Mesenchymal stem cell (in vitro differentiated cells and primary cell): Measurements from ENCODE around the gene POLR2C.
A peak's percentile ranks its signal among the peaks of the same experiment; 100 is the strongest.

Source experiments
- DNase-seq: peaks from one replicate; pipeline ENCODE4 v3.0.0-alpha.2; 2013
- H2AFZ ChIP-seq: one replicate; pipeline ENCODE4 v1.6.1; 2013; ENCODE audit warnings: low read depth, mild to moderate bottlenecking, control low read depth, inconsistent platforms, low read length, moderate library complexity
- H2AK5ac ChIP-seq: 2 replicates; pipeline ENCODE4 v1.6.1; 2013; ENCODE audit warnings: low read length, moderate library complexity, mild to moderate bottlenecking, inconsistent platforms; ENCODE audit not compliant: severe bottlenecking
- H2BK120ac ChIP-seq: one replicate; pipeline ENCODE4 v1.6.1; 2013; ENCODE audit warnings: low read depth, mild to moderate bottlenecking, inconsistent platforms, low read length, moderate library complexity
- H2BK12ac ChIP-seq, 2 experiments: one replicate each; pipeline ENCODE4 v1.6.1; 2013; ENCODE audit warnings: inconsistent platforms in 2 of 2, low read length in 2 of 2, mild to moderate bottlenecking in 2 of 2, moderate library complexity in 2 of 2, control low read depth in 1 of 2
- H2BK15ac ChIP-seq: one replicate; pipeline ENCODE4 v1.6.1; 2013; ENCODE audit warnings: mild to moderate bottlenecking, low read depth, inconsistent platforms; ENCODE audit not compliant: poor library complexity, severe bottlenecking
- H2BK5ac ChIP-seq: 2 replicates; pipeline ENCODE4 v1.6.1; 2013; ENCODE audit warnings: low read depth, mild to moderate bottlenecking, low read length, control low read depth, inconsistent platforms; ENCODE audit not compliant: poor library complexity, severe bottlenecking
- H3K14ac ChIP-seq, 2 experiments: one replicate each; pipeline ENCODE4 v1.6.1; 2013; ENCODE audit warnings: inconsistent platforms in 2 of 2, low read length in 2 of 2, control low read depth in 1 of 2, mild to moderate bottlenecking in 1 of 2, moderate library complexity in 1 of 2
- H3K18ac ChIP-seq, 2 experiments: one replicate each; pipeline ENCODE4 v1.6.1; 2013; ENCODE audit warnings: inconsistent platforms in 2 of 2, low read length in 2 of 2, control low read depth in 1 of 2, low read depth in 1 of 2, mild to moderate bottlenecking in 1 of 2
- H3K23ac ChIP-seq, 2 experiments: one replicate each; pipeline ENCODE4 v1.6.1; 2013; ENCODE audit warnings: inconsistent platforms in 2 of 2, low read length in 2 of 2, mild to moderate bottlenecking in 2 of 2, moderate library complexity in 2 of 2, control low read depth in 1 of 2
- H3K27ac ChIP-seq: 2 replicates; pipeline ENCODE4 v1.5.1; 2013; ENCODE audit warnings: mild to moderate bottlenecking, moderate library complexity, low read length, control low read depth, inconsistent platforms; ENCODE audit not compliant: poor library complexity, severe bottlenecking
- H3K27me3 ChIP-seq, 2 experiments: 2 replicates each; pipeline versions ENCODE4 v1.6.1 to v1.7.0; 2013; ENCODE audit warnings: low read length in 2 of 2, mild to moderate bottlenecking in 2 of 2, moderate library complexity in 2 of 2, control low read depth in 1 of 2, inconsistent platforms in 1 of 2; ENCODE audit not compliant: control insufficient read depth in 1 of 2, insufficient read depth in 1 of 2
- H3K36me3 ChIP-seq, 2 experiments: 2 replicates each; pipeline versions ENCODE4 v1.6.1 to v1.7.0; 2013; ENCODE audit warnings: low read length in 2 of 2, control low read depth in 1 of 2, inconsistent platforms in 1 of 2, low read depth in 1 of 2, mild to moderate bottlenecking in 1 of 2; ENCODE audit not compliant: insufficient read depth in 2 of 2, control insufficient read depth in 1 of 2
- H3K4ac ChIP-seq, 2 experiments: one replicate each; pipeline ENCODE4 v1.6.1; 2013; ENCODE audit warnings: inconsistent platforms in 2 of 2, low read length in 2 of 2, mild to moderate bottlenecking in 2 of 2, moderate library complexity in 2 of 2, control low read depth in 1 of 2, low read depth in 1 of 2
- H3K4me1 ChIP-seq: 2 replicates; pipeline ENCODE4 v1.6.1; 2013; ENCODE audit warnings: low read depth, low read length, control low read depth; ENCODE audit not compliant: control insufficient read depth, insufficient read depth
- H3K4me2 ChIP-seq: 2 replicates; pipeline ENCODE4 v1.6.1; 2013; ENCODE audit warnings: low read length, mild to moderate bottlenecking, inconsistent platforms; ENCODE audit not compliant: poor library complexity, severe bottlenecking
- H3K4me3 ChIP-seq, 2 experiments: 2 replicates each; pipeline versions ENCODE4 v1.5.1 to v1.7.0; 2013; ENCODE audit warnings: low read length in 2 of 2, mild to moderate bottlenecking in 2 of 2, control low read depth in 1 of 2, low read depth in 1 of 2; ENCODE audit not compliant: insufficient read depth in 1 of 2
- H3K79me1 ChIP-seq: replicated peaks from 2 replicates; pipeline ENCODE4 v1.6.1; 2013; ENCODE audit warnings: mild to moderate bottlenecking, control low read depth, low read length, inconsistent platforms; ENCODE audit not compliant: poor library complexity, severe bottlenecking
- H3K9ac ChIP-seq: 2 replicates; pipeline ENCODE4 v1.7.0; 2013; ENCODE audit warnings: mild to moderate bottlenecking, low read length, moderate library complexity
- H3K9me3 ChIP-seq: 2 replicates; pipeline ENCODE4 v1.7.0; 2013; ENCODE audit warnings: mild to moderate bottlenecking, low read length; ENCODE audit not compliant: control insufficient read depth
- H4K8ac ChIP-seq: one replicate; pipeline ENCODE4 v1.6.1; 2013; ENCODE audit warnings: inconsistent platforms, mild to moderate bottlenecking, low read length, moderate library complexity
- H4K91ac ChIP-seq: one replicate; pipeline ENCODE4 v1.6.1; 2013; ENCODE audit warnings: mild to moderate bottlenecking, low read length, inconsistent platforms
- WGBS: methylation state at CpG from one replicate; pipeline ENCODE4 v1.1.7; 2013; ENCODE audit warnings: mixed read lengths; 5-methylcytosine and 5-hydroxymethylcytosine counted together

Gene POLR2C

GRCh38 chr16:57446531-57447185 lies 15.8 kb upstream of the POLR2C start:
- Histone ChIP-seq H3K4me3 (peak overlapping the region; percentile 96 to 97), H3K4ac (peak overlapping the region; percentile 81 to 90), H3K79me1 (peaks cover 34% of the 10 kb centered on the region), H2AK5ac (peak overlapping the region; percentile 43), H2BK5ac (peak overlapping the region; percentile 75), H3K27me3 (no peaks in the 10 kb centered on the region), H3K14ac (peak overlapping the region in 1 of 2 experiments; percentile 67), H2BK120ac (peak overlapping the region; percentile 74), H4K91ac (peak overlapping the region; percentile 79), H3K9me3 (no peaks in the 10 kb centered on the region), H2AFZ (peak overlapping the region; percentile 32), H3K4me2 (peak overlapping the region; percentile 58), H2BK15ac (peak overlapping the region; percentile 26), H3K23ac (peak overlapping the region in 1 of 2 experiments; percentile 77), H3K18ac (peak overlapping the region; percentile 86 to 94), H3K9ac (peak overlapping the region; percentile 95), H3K36me3 (peaks cover 4 to 13% of the 10 kb centered on the region in 2 experiments), H2BK12ac (no peak overlapping the region), H3K4me1 (peaks cover 5% of the 10 kb centered on the region), H3K27ac (peak overlapping the region; percentile 66), H4K8ac (peak overlapping the region; percentile 45)
- peak; percentile 68 for DNase-seq
- 7% methylated on average over 28 of the region's 28 CpGs for WGBS

GRCh38 chr16:57447186-57447962 lies 15.1 kb upstream of the POLR2C start, which contains the start of the genes CIAPIN1 and COQ9:
Gene CIAPIN1 (minus strand): TSS chr16:57447385. CDS start chr16:57440928, 6,457 bp downstream.
Gene COQ9 (plus strand): TSS chr16:57447479. CDS start chr16:57447506, 27 bp downstream.
- H4K8ac ChIP-seq: peak within 1 kb of the TSS; percentile 99
- peak within 1 kb of the TSS; percentile 43 for H2AK5ac ChIP-seq
- peak; percentile 94 for DNase-seq
- H3K14ac ChIP-seq: peak within 1 kb of the TSS; percentile 96 to 99
- H3K4me2 ChIP-seq: peak within 1 kb of the TSS; percentile 58
- H3K27ac ChIP-seq: peak within 1 kb of the TSS; percentile 66
- H3K4ac ChIP-seq: peak within 1 kb of the TSS; percentile 96 to 99
- H3K9me3 ChIP-seq: no peaks in the 10 kb centered on the region
- H4K91ac ChIP-seq: peak within 1 kb of the TSS; percentile 94
- peak within 1 kb of the TSS; percentile 95 for H3K9ac ChIP-seq
- H2BK120ac ChIP-seq: peak within 1 kb of the TSS; percentile 96
- peaks cover 5% of the 10 kb centered on the region for H3K4me1 ChIP-seq
- peak within 1 kb of the TSS; percentile 96 to 97 for H3K4me3 ChIP-seq
- peak within 1 kb of the TSS; percentile 97 for H2AFZ ChIP-seq
- H2BK5ac ChIP-seq: peak within 1 kb of the TSS; percentile 92
- WGBS: 0% methylated on average over 56 of the region's 68 CpGs
- H3K27me3 ChIP-seq: no peaks in the 10 kb centered on the region
- H3K36me3 ChIP-seq: peaks cover 7 to 16% of the 10 kb centered on the region in 2 experiments
- peak within 1 kb of the TSS; percentile 97 to 98 for H3K18ac ChIP-seq
- H3K79me1 ChIP-seq: peaks cover 32% of the 10 kb centered on the region
- no peak within 1 kb of the TSS for H2BK12ac ChIP-seq
- H2BK15ac ChIP-seq: peak within 1 kb of the TSS; percentile 77
- H3K23ac ChIP-seq: peak within 1 kb of the TSS in 1 of 2 experiments; percentile 100

- no peak overlapping the region for H3K4ac ChIP-seq
- 99% methylated on average over 10 of the region's 10 CpGs for WGBS
Measured at GRCh38 chr16:57452021-57452420, 10.5 kb upstream of the POLR2C start.

GRCh38 chr16:57462978-57463362 lies 491 bp downstream of the POLR2C start:
- Histone ChIP-seq H2BK120ac (peak overlapping the region; percentile 8), H3K27ac (no peak overlapping the region), H3K14ac (peak overlapping the region in 1 of 2 experiments; percentile 70), H3K23ac (peak overlapping the region in 1 of 2 experiments; percentile 23), H3K9ac (peak overlapping the region; percentile 94), H3K27me3 (no peaks in the 10 kb centered on the region), H3K79me1 (peaks cover 8% of the 10 kb centered on the region), H2BK12ac (no peak overlapping the region), H2AFZ (no peak overlapping the region), H3K4me1 (peaks cover 10% of the 10 kb centered on the region), H3K9me3 (no peaks in the 10 kb centered on the region), H2BK15ac (peak overlapping the region; percentile 13), H4K91ac (peak overlapping the region; percentile 55), H4K8ac (no peak overlapping the region), H3K18ac (peak overlapping the region in 1 of 2 experiments; percentile 73), H3K4ac (peak overlapping the region; percentile 15 to 88), H3K36me3 (peaks cover 35 to 75% of the 10 kb centered on the region in 2 experiments), H3K4me2 (peak overlapping the region; percentile 68), H2AK5ac (no peak overlapping the region), H2BK5ac (no peak overlapping the region), H3K4me3 (peak overlapping the region; percentile 72 to 96)
- DNase-seq: peak; percentile 32
- 0% methylated on average over 6 of the region's 16 CpGs for WGBS

More at GRCh38 chr16:57452021-57452420, 10.5 kb upstream of the POLR2C start:
- H2BK120ac ChIP-seq: no peak overlapping the region
- no peak overlapping the region for H2BK5ac ChIP-seq
- no peak overlapping the region for H2BK12ac ChIP-seq
- H3K36me3 ChIP-seq: peaks cover 32 to 62% of the 10 kb centered on the region in 2 experiments
- H3K18ac ChIP-seq: no peak overlapping the region
- H3K27ac ChIP-seq: no peak overlapping the region
- H4K91ac ChIP-seq: no peak overlapping the region
- H3K4me2 ChIP-seq: no peak overlapping the region
- H2AK5ac ChIP-seq: no peak overlapping the region
- H2BK15ac ChIP-seq: no peak overlapping the region
- H3K9ac ChIP-seq: peak overlapping the region; percentile 6
- peaks cover 26% of the 10 kb centered on the region for H3K79me1 ChIP-seq
- no peaks in the 10 kb centered on the region for H3K9me3 ChIP-seq
- H2AFZ ChIP-seq: no peak overlapping the region
- DNase-seq: no peak
- H3K4me3 ChIP-seq: no peak overlapping the region
- no peak overlapping the region for H3K14ac ChIP-seq
- H4K8ac ChIP-seq: no peak overlapping the region
- H3K23ac ChIP-seq: no peak overlapping the region
- H3K27me3 ChIP-seq: no peaks in the 10 kb centered on the region
- peaks cover 3% of the 10 kb centered on the region for H3K4me1 ChIP-seq
